Measurements from ENCODE around the gene DHX57. TPM values are rescaled to one million over a fixed set of nuclear protein-coding genes. Genes with fewer than 3 reads are reported as not detected.

DHX57 gene
- total RNA-seq, 1 experiment from 2014 or later = 20.8 TPM

- intact Hi-C loops (cut with micrococcal nuclease; ENCODE audit: unreplicated experiment) = no loop called here
- Histone ChIP-seq H3K9me3 (ENCODE audit: insufficient read depth, low read depth) (no peaks in the 10 kb centered on the region), H3K27ac (no peak overlapping the region), H3K79me2 (ENCODE audit: low read depth) (peaks cover 51% of the 10 kb centered on the region), H4K20me1 (ENCODE audit: insufficient read depth) (0 out of 2 replicates have a peak, but pooled peaks cover 4% of the 10 kb centered on the region), H3K4me2 (no peak overlapping the region), H3K9me2 (ENCODE audit: insufficient read depth) (no peaks in the 10 kb centered on the region), H3F3A (ENCODE audit: insufficient read depth, low read depth) (peaks cover 15% of the 10 kb centered on the region; the same call in 1 of the 2 replicates), H3K27me3 (ENCODE audit: insufficient read depth, low read depth) (no peaks in the 10 kb centered on the region), H3K4me3 (no peak overlapping the region), H3K36me3 (ENCODE audit: low read depth) (peaks cover 3% of the 10 kb centered on the region; the same call in 1 of the 2 replicates), H2AFZ (no peak overlapping the region), H3K4me1 (replicated peaks; ENCODE audit: insufficient read depth) (peaks cover 24% of the 10 kb centered on the region)
- POLR2A ChIA-PET (ENCODE audit: unreplicated experiment) = no interaction called here
- TF ChIP-seq CTCF (conservative IDR thresholded peaks at IDR 0.05) (no peak), EZH2 (IDR thresholded peaks at IDR 0.05; ENCODE audit: low read depth) (no peak)
- no TSS peak for BruUV-seq (replicated peaks)
- DNase-seq = no peak
- CTCF ChIA-PET = interaction anchor here (0.6 kb wide), 1 partner anchor 59 kb away, joined by 4 read pairs; no protein-coding TSS in a partner anchor
These were observed 4.3 kb downstream of the DHX57 start for GRCh38 chr2:38871432-38871831.

- CTCF ChIA-PET = interaction anchor here (0.6 kb wide), 1 partner anchor 81 kb away, joined by 4 read pairs; no protein-coding TSS in a partner anchor
- no peaks in the 10 kb centered on the region for H3K9me2 ChIP-seq (ENCODE audit: insufficient read depth)
- POLR2A ChIA-PET (ENCODE audit: unreplicated experiment) = no interaction called here
- H3K36me3 ChIP-seq (ENCODE audit: low read depth) = peaks cover 10% of the 10 kb centered on the region
- H3K27me3 ChIP-seq (ENCODE audit: insufficient read depth, low read depth) = no peaks in the 10 kb centered on the region
- intact Hi-C loops (cut with micrococcal nuclease; ENCODE audit: unreplicated experiment) = no loop called here
- H3K4me3 ChIP-seq = no peak overlapping the region
- 0 out of 2 replicates have a peak, but pooled peaks cover 4% of the 10 kb centered on the region for H4K20me1 ChIP-seq (ENCODE audit: insufficient read depth)
- H3K27ac ChIP-seq = peak overlapping the region; percentile 49
- DNase-seq = peak; percentile 30 to 84
- H2AFZ ChIP-seq = no peak overlapping the region
- peaks cover 23% of the 10 kb centered on the region for H3K4me1 ChIP-seq (replicated peaks; ENCODE audit: insufficient read depth)
- peak overlapping the region; percentile 44 for H3K4me2 ChIP-seq
- peaks cover 23% of the 10 kb centered on the region for H3K79me2 ChIP-seq (ENCODE audit: low read depth)
- BruUV-seq (replicated peaks) = no TSS peak
- H3F3A ChIP-seq (ENCODE audit: insufficient read depth, low read depth) = peaks cover 17% of the 10 kb centered on the region; the same call in 1 of the 2 replicates
- H3K9me3 ChIP-seq (ENCODE audit: insufficient read depth, low read depth) = no peaks in the 10 kb centered on the region
- no peak for TF ChIP-seq EZH2 (IDR thresholded peaks at IDR 0.05; ENCODE audit: low read depth)
- TF ChIP-seq CTCF (conservative IDR thresholded peaks at IDR 0.05) = no peak
These were observed 8.8 kb downstream of the DHX57 start for GRCh38 chr2:38866773-38867443.

- no peak overlapping the region for H3K4me3 ChIP-seq
- H3K27ac ChIP-seq = no peak overlapping the region
- POLR2A ChIA-PET (ENCODE audit: unreplicated experiment) = no interaction called here
- no peak overlapping the region for H2AFZ ChIP-seq
- H3K36me3 ChIP-seq (ENCODE audit: low read depth) = peaks cover 28% of the 10 kb centered on the region
- peaks cover 5% of the 10 kb centered on the region; the same call in 1 of the 2 replicates for H3K79me2 ChIP-seq (ENCODE audit: low read depth)
- TF ChIP-seq CTCF (conservative IDR thresholded peaks at IDR 0.05) = no peak
- TF ChIP-seq EZH2 (IDR thresholded peaks at IDR 0.05; ENCODE audit: low read depth) = no peak
- H3K4me1 ChIP-seq (replicated peaks; ENCODE audit: insufficient read depth) = peaks cover 22% of the 10 kb centered on the region
- intact Hi-C loops (cut with micrococcal nuclease; ENCODE audit: unreplicated experiment) = no loop called here
- H3K9me2 ChIP-seq (ENCODE audit: insufficient read depth) = no peaks in the 10 kb centered on the region
- peaks cover 17% of the 10 kb centered on the region; the same call in 1 of the 2 replicates for H3F3A ChIP-seq (ENCODE audit: insufficient read depth, low read depth)
- H4K20me1 ChIP-seq (ENCODE audit: insufficient read depth) = 0 out of 2 replicates have a peak, but pooled peaks cover 4% of the 10 kb centered on the region
- H3K27me3 ChIP-seq (ENCODE audit: insufficient read depth, low read depth) = no peaks in the 10 kb centered on the region
- CTCF ChIA-PET = no interaction called here
- no peak overlapping the region for H3K4me2 ChIP-seq
- no peak for DNase-seq
- no peaks in the 10 kb centered on the region for H3K9me3 ChIP-seq (ENCODE audit: insufficient read depth, low read depth)
- BruUV-seq (replicated peaks) = no TSS peak
These were observed 12.6 kb downstream of the DHX57 start for GRCh38 chr2:38863061-38863695.
